Stimulated activated CD4-positive, alpha-beta T cell treated with anti-CD3 and anti-CD28 coated beads, Interleukin-1b, Interleukin-23, amount 100 ng/mL, for 1 hour (primary cell): ENCODE data around the gene TKT.

Experiments
- DNase-seq, 2 donors: peaks; one replicate each; pipeline ENCODE4 v3.0.0-alpha.2; 2020; ENCODE audit warnings: low read depth in 2 of 2

The TKT gene

DNA sequence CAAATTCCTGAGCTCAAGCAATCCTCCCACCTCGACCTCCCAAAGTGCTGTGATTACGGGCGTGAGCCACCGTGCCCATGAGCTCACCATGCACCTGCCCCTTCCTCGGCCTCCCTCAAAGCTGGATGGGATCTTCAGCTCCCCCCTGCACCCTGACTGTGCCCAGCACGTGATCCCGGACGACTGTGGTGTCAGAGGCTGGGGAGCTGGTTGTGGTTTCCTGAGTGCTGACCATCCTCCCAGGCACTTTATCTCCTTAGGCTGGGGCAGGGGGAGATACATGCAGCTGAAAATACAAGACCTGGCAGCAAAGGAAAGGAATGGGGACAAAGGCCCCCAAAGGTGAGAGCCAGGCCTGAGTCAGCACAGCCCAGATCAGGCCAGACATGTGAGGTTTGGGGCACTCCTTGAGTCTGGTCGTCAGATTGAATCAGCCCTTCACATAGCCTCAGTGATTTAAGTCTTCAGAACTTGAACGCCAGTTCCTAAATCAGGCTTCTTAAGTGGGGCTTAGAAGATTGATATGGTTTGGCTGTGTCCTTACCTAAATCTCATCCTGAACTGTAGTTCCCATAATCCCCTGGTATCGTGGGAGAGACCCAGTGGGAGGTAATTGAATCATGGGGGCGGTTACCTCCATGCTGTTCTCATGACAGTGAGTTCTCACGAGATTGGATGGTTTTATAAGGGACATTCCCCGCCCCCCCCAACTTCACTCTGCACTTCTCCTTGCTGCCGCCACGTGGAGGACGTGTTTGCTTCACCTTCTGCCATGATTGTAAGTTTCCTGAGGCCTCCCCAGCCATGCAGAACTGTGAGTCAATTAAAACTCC lies 59.0 kb downstream of the TKT start:
- peak in 1 of 2 donors; percentile 7 for DNase-seq

DNA sequence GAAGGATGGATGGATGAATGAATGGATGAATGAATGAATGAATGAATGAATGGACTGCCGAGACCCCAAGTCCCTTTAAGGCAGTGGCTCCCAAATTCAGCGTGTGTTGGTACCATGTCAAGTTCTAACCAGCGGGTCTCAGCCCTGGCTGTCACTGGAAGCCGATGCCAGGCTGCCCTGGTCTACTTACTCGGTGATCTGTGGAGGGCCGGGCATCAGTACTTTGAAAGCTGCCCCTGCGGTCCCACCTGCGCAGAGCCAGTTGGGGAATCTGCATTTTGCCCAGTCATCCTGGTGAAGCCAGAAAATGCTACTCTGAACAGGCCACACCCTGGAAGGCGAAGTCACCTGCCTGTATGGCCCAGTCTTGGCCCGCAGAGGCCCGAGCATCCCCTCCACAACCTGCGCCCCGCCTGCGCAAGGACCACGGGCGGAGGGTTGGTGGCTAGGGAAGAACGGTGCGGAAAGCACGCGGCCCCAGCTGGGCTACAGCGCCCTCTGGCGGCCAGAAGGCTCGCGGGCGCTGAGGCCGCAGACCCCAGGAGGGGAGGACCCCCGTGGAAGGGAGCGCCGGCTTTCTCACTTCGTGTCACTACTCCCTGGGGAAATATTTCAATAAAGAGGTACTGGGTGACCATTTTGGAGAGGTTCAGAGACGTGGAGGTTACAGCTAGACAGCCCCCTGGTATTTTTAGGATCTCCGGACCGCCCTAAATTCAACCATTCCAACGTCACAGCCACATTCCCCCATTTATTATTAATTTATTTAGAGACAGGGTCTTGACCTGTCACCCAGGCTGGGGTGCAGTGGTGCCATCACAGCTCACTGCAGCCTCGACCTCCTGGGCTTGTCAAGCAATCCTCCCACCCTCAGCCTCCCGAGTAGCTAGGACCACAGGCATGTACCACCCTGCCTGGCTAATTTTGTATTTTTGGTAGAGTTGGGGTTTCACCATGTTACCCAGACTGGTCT lies 59.9 kb downstream of the TKT start:
- DNase-seq: peak in 1 of 2 donors; percentile 20

DNA sequence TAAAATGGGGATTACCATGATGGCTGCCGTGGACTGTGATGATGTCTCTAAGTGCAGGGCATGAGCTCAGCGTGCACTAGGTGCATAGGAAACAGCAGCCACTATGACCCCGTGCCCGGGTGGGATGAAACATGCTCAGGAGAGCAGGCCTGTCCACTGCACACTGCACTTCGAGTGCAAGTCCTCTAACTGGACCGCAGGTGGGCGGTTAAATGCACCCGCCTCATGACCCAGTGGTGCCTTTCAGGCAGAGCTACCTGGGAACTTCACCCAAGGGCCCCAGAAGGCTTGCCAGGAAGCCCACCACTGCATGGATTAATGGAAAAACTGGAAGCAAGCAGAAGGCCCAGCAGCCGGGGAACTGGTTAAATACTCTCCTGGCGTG lies 60.8 kb downstream of the TKT start:
- no peak for DNase-seq

DNA sequence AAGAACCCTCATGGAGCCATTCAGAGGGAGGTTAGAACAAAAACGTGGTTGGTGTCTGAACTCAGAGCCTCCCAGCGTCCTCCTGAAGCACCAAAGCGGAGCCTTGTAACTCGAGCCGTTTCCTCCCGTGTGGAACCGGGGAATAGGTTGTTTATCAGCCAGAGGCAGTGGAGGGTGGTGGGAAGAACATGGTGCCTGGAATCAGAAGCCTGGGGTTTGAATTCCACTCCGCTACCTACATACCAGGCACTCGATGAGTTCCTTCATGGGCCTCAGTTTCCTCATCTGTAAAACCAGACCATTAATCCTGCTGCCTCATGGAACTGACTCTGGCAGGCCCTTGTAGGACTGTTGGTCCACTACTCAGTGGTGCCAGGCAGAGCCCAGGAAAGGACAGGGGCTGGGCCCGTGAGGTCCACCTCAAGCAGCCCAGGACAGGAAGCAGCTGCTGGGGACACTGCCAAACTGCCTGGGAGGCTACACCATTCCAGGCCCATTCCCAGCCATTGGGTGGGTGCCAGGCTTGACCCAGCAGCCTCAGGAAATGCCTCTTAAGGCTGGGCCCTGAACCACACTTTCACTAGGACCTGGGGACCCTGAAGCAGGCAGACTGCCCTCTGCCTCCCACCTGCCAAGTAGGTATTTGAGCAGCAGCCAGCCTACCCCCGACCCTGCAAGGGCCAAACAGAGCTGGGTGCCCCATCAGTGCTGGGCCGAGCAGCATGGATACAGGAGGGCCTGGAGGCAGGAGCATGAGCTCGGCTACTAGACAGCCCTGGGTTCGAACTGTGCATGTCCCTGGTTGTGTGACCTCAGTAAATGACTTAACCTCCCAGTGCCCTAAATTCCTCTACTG lies 61.4 kb downstream of the TKT start:
- DNase-seq: no peak

DNA sequence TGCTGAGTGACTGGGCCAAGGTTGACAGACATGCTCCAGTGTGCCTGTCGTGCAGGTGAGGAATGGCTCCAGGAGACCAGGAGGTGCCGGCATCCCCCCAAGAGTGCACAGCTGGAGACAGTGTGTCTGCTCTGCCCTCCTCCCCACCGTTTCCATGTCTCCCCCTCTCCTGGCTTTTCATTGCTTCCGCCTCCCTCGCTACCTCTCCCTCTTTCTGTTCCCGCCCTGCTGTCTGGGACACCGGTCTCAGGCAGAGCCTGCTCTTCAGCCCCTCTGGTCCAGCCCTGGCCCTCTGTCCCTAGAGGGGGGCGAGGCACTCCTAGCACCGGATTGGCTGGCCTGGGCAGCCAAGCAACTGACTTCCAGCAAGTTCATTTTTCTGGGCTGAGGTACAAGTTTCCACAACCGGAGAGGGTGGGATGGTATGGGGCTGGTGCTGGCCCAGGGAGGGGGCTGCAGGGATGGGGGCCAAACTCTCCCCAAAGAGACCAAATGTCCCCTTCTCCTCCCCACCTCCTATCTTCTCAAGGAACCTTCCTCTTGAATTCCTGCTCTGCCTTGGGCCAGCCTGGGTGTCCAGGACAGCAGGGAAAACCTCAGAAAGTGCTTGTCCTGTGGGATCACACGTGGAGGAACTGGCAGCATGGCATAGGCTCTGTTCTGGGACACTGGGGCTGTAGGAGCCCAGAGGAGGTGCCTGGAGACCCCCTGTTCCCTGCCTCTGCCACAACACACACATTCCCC lies 62.2 kb downstream of the TKT start:
- DNase-seq: no peak

DNA sequence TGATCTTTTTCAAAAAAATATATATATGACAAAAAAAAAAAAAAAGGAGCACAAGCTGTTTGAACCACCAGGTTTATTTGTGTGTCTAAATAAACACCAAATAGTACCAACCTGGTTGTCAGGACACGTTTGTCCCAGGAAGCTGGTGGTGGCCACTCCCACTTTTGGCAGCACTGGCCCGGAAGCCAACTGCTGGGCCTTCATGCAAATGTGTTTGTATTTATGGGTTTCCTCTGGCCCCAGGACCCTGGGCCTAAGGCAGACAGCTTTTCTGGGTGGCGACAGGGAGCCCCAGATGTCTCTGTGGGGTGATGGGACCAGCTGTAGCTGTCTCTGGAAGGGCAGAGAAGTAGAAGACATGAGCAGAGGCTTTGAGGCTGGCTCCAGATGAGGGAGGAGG lies 63.2 kb downstream of the TKT start:
- no peak for DNase-seq

DNA sequence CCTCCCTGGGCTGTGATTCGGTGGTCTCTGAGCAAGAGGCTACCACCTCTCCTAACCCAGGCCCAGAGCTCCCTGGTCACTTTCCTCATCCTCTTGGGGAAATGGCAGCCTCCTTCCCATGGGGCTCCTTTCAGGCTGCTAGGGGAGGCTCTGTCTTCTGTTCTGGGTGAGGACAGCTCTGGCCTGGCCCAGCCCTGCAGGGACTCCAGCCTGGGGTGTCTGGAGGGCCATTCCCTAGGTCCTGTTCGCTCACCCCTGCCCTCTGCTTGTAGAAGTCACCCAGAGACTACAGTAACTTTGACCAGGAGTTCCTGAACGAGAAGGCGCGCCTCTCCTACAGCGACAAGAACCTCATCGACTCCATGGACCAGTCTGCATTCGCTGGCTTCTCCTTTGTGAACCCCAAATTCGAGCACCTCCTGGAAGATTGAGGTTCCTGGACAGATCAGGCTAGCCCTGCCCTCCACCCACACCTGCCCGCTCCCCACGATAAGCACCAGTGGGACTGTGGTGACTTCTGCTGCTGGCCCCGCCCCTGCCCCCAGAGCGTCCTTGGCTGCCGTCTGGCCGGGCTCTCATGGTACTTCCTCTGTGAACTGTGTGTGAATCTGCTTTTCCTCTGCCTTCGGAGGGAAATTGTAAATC lies 63.9 kb downstream of the TKT start:
- DNase-seq: no peak

DNA sequence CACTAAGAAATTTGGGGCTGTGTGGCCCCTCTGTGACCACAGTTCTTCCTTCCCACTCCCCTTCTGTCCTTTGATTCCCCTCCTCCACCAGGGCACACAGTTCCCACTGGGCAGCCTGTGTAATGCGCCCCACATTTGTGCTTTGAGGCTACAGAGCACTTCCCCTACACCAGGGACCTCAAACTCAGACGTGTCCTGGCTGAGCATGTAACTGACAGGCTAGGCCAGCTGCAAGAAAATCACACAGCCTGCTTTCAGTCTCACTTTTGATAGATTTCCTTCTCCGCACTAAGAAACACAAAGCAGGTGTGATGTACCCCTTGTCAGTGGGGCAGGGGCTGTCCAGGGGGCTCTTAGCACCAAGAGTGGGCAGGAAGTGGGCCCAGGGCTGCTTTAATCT lies 65.2 kb downstream of the TKT start:
- DNase-seq: no peak

DNA sequence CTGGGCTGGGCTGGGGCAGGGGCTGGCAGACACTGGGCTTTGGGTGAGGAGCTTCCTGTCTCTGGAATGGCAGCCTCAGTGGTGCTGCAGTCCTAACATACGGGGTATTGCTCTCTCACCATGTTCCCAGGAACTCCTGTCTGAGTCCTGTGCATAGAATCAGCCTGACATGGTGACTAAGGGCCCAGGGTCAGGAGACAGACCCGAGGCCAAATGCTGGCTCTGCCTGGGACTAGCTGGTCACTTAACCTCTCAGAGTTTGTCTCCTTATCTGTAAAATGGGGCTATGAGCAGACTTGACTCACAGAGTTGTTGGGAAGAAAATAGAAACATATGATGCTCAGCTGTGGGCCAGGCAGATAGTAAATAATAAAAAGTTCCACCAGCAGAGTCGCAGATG lies 66.5 kb downstream of the TKT start:
- DNase-seq: no peak

DNA sequence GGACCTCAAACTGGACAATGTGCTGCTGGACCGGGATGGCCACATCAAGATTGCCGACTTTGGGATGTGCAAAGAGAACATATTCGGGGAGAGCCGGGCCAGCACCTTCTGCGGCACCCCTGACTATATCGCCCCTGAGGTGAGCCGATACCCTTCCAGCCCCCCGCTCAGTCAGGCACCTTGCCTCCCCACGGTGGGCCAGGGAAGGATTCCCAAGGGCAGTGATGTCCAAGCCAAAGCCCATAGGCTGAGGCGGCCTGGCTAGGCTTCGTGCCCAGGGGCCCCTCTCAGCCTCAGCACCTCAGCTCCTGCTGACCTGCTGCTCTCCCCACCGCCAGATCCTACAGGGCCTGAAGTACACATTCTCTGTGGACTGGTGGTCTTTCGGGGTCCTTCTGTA lies 67.1 kb downstream of the TKT start:
- no peak for DNase-seq

DNA sequence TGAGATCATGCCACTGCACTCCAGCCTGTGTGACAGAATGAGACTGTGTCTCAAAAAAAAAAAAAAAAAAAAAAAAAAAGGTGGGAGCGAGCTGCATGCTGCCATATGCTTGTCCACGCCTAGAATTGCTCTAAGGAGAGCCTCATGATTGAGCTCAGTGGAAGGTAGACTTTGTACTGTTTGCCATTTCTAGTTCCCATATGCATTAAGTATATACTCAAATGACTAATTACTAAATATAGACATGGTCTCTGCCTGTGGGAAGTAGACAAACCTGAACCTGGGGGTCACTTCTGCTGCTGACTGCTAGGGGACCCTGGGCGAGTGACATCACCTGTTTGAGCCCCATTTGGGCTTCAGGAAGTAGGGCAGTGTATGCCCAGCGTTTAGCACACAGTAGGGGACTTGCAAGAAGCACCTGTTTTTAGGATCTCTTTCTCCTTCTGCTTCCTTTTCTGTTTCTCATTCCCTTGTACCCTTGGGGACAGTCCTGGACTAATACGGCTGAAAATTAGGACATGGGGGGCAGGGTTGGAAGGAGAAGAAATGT lies 67.6 kb downstream of the TKT start:
- no peak for DNase-seq

DNA sequence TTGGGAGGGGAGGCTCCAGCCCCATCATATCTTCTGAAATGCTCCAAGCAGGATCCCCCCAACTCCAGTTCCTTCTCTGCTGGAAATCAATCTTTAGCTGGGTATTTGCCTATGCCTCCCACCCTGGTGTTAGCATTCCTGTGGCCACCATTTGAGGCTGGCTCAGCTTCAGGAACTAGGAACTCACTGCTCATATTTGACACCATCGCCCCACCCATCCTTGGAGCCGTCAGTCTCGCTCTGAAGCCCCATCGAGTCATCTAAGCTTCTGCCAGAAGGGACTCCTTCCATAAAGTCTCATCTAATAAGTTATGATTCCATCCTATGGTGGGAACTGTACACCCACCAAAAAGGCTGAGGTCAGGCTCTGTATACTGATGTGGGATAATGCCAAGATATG lies 68.4 kb downstream of the TKT start:
- DNase-seq: no peak

DNA sequence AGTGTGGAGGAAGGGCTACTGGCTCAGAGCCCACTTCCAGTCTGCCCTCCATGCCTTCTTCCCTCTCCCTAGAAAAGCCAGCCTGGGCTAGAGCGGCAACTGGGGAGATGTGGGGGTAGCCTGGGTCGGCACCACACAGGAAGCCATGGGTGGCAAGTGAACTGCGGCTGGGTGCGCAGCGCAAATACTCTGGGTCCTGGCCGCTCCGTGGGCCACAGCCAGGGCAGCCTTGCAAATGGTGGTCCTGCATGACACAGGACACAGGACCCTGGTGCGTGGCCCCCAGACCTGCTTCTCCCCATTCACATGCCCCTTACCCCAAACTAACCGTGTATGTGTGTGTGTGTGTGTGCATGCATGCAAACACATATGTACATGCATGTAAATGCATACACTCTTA lies 69.1 kb downstream of the TKT start:
- no peak for DNase-seq

DNA sequence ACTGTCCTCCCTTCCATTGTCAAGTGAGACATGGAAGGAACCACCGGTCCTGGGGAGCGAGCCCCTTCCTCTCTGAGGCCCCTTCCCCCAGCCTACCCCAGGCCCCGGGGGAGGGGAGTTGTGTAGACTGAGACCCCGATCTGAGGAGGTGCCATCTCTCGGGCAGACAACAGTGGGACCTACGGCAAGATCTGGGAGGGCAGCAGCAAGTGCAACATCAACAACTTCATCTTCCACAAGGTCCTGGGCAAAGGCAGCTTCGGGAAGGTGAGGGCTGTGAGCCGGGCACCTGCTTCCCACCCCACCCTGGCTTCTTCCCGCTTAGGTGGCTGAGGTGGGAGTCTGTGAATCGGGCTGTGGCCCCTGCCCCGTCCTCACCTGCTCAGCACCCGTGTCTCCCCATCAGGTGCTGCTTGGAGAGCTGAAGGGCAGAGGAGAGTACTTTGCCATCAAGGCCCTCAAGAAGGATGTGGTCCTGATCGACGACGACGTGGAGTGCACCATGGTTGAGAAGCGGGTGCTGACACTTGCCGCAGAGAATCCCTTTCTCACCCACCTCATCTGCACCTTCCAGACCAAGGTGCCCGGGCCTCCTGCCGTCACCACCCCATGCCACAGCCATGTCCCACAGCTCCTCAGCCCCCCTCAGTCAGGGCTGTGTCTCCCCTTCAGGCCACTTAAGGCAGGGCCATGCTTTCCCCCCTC lies 69.9 kb downstream of the TKT start:
- DNase-seq: no peak

DNA sequence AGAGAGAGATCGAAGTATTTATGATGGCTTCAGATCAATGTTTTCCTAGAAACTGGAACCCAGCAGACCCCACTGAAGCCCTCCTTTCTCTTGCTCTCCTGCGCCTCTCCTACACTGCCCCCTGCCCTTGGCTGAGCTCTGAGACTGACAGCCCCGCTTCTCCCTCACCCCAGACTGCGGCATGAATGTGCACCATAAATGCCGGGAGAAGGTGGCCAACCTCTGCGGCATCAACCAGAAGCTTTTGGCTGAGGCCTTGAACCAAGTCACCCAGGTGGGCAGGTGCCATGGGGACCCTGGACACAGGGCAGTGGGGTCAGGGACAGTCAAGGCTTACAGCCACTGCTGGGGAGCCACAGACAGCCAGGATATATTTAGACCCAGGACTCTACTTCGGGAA lies 71.1 kb downstream of the TKT start:
- DNase-seq: no peak

DNA sequence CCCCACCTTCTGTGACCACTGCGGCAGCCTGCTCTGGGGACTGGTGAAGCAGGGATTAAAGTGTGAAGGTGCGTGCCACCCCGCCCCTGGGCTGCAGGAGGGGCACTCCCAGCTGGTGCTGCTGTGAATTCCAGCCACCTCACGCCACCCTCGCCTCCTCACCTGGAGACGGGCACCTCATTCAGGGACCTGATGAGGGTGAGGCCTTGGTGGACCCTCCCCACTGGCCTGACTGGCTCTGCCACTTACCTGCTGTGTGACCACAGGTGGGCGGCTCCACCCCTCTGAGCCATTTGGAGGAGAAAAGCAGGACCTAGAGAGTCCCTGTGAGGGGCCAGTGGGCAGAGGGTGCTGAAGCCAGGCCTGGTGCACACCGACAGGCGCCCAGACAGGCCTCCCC lies 72.3 kb downstream of the TKT start:
- no peak for DNase-seq

DNA sequence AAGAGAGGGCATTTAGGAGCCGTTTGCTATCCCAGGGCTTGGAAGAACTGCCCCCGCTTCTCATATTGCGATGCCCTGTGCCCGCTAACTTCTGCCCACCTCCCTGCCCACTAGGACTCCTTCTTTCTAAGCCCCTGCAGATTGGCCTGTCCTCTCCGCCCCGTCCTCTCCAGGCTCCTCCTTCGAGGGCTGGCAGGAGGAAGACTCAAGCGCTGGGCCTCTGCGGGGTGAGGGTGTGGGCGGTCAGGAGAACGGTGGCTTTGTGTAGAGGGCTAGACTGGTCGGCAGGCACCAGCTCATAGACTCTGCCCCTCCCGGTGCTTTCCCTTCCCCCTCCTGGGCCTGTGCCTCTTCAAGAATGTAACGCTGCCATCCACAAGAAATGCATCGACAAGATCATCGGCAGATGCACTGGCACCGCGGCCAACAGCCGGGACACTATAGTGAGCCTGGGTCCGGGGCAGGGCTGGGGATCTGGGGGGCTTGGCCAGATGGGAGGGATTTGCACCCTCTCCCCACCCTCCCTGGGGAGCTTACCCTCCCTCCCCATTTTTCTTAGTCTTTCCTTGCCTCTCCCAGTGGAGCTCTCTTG lies 73.0 kb downstream of the TKT start:
- DNase-seq: no peak

DNA sequence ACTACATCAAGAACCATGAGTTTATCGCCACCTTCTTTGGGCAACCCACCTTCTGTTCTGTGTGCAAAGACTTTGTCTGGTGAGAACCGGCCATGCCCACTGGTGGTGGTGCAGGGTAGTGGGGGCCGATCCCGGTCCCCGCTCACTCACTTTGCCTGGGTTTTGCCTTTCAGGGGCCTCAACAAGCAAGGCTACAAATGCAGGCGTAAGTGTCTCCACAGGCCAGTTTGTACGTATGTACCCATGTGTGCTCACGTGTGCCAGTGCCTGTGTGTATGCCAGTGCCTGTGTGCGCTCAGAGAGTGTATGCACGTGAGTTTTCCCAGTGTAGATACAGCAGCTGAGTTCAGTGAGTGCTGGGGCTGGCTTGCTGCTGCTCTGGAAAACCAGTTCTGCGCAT lies 74.3 kb downstream of the TKT start:
- DNase-seq: no peak

DNA sequence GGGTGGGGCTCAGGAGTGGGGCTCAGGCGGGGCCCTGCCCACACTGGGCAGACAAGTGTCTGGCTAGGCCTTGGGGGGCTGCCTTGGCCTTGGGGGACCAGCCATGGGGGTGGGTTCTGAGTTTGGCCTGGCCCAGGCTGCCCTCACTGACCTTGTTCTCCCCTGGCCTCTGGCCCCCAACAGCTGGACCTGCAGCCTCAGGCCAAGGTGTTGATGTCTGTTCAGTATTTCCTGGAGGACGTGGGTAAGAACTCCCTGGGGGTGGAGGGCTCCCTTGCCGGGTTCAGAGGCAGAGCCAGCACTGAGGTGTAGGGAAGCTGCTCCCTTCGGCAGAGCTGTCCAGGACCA lies 74.8 kb downstream of the TKT start:
- DNase-seq: no peak
